ENCODE data around the gene HOXB13.

HOXB13 gene

DNA sequence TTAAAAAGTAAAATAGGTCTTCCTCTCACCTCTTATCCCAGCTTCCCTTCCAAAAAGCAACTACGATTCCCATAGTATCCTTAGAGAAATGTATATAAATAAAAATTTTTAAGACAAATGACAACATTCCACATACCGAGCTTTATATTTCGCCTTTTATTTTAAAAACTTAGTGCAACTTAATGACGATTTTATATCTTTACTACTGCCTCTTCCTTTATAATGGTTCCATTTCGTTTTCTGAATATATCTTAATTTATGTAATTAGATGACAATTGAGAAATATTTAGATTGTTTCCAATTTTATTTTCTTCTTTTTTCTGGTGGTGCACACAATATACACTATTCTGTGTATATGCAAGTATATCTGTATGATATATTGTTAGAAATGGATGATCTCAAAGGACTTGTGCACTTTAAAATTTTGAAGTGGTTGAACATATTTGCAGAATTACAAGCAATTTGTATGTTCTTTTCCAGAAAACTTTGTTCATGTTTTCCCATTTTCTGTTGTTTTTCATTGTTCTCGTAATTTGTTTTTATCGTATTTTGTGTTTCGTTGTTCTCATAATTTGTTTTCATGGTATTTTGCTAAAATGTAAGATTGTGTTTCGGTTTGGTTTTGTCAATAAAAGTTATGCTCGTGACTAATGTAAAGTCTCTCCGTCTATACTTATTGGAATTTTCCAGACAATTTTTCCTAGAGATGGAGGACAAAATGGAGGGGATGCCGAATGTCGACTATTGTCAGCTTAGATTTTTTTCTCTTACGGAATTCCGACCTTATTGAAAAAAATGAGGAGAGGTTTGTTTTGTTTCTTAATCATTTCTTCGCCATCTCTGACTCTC lies 20.4 kb upstream of the HOXB13 start:
- DNase-seq (ENCODE audit: low read depth), result no peak
- TF ChIP-seq, protein P1, sequence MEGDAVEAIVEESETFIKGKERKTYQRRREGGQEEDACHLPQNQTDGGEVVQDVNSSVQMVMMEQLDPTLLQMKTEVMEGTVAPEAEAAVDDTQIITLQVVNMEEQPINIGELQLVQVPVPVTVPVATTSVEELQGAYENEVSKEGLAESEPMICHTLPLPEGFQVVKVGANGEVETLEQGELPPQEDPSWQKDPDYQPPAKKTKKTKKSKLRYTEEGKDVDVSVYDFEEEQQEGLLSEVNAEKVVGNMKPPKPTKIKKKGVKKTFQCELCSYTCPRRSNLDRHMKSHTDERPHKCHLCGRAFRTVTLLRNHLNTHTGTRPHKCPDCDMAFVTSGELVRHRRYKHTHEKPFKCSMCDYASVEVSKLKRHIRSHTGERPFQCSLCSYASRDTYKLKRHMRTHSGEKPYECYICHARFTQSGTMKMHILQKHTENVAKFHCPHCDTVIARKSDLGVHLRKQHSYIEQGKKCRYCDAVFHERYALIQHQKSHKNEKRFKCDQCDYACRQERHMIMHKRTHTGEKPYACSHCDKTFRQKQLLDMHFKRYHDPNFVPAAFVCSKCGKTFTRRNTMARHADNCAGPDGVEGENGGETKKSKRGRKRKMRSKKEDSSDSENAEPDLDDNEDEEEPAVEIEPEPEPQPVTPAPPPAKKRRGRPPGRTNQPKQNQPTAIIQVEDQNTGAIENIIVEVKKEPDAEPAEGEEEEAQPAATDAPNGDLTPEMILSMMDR (conservative IDR thresholded peaks at IDR 0.05; ENCODE audit: low read depth, low read length), result no peak
- no peak overlapping the region for H3K4me3 ChIP-seq (ENCODE audit: low read depth, low read length)

DNA sequence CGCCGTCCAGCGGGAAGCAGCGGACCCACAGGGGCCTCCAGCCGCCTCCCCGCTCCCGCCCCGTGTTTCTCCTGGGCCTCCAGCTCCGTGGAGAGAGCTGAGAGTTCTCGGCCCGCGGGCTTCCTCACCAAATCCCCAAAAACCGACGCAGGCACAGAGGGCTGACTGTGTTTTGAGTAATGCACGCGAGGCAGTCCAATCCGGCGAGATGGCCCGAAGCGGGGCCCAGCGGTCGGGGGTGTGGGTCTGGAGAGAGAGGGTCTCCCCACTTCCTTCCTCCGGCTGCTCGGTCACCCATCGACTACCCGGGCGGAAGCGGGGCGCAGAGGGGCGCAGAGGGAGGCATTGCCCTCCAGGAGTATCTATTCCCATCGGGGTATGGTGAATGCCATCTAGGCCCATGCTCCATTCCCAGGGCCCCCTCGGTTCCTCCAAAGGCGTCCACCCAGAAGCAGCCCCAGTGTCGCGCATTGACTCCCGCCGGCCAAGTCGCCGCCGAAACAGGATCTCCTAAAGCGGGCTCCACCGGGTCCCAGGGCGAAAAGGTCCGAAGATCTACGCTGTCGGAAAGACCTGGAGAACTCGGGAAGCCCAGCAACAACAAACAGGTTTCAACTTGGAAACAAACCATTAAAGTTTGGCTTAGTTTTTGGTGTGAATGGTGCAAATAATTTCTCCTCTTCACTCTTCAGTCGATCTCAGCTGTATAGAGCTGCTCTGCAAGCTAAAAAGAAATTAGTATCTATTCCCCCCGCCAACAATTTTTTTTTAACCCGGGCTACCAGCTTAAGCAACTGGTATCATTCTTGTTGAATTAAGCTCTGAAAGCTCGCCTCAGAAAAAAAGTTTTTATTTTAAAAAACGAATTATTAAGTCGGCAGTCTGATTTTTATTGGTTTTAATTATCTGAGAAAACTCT lies 19.2 kb upstream of the HOXB13 start:
- no peak overlapping the region for H3K4me3 ChIP-seq (ENCODE audit: low read depth, low read length)
- TF ChIP-seq, protein P1 (conservative IDR thresholded peaks at IDR 0.05; ENCODE audit: low read depth, low read length), result no peak
- no peak for DNase-seq (ENCODE audit: low read depth)

DNA sequence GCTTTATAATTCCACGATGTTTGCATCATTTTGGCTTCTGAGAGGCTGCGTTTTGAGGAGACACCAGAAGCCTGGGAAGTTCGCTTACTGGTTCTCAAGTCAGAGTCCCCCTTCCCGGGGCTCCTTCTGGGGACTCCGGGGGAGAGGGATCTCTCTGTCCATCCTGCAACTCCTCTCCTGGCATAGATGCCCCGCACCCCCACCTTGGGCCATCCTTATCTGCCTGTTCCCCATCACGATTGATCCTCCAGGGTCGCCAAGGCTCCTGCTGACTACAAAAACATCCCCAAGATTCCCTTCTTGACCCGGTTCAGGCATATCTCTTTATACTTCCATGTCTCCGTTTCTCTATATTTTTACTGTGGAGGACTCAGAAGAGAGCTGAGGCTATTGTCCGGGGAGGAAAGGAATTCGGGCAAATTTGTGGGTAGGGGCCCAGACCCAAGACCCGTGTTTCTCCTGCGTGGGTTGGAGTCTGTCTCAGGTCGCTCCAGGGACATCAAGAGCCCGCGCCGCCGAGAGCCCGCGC lies 18.4 kb upstream of the HOXB13 start:
- TF ChIP-seq, protein P1 (conservative IDR thresholded peaks at IDR 0.05; ENCODE audit: low read depth, low read length), result no peak
- H3K4me3 ChIP-seq (ENCODE audit: low read depth, low read length), result no peak overlapping the region
- no peak for DNase-seq (ENCODE audit: low read depth)

DNA sequence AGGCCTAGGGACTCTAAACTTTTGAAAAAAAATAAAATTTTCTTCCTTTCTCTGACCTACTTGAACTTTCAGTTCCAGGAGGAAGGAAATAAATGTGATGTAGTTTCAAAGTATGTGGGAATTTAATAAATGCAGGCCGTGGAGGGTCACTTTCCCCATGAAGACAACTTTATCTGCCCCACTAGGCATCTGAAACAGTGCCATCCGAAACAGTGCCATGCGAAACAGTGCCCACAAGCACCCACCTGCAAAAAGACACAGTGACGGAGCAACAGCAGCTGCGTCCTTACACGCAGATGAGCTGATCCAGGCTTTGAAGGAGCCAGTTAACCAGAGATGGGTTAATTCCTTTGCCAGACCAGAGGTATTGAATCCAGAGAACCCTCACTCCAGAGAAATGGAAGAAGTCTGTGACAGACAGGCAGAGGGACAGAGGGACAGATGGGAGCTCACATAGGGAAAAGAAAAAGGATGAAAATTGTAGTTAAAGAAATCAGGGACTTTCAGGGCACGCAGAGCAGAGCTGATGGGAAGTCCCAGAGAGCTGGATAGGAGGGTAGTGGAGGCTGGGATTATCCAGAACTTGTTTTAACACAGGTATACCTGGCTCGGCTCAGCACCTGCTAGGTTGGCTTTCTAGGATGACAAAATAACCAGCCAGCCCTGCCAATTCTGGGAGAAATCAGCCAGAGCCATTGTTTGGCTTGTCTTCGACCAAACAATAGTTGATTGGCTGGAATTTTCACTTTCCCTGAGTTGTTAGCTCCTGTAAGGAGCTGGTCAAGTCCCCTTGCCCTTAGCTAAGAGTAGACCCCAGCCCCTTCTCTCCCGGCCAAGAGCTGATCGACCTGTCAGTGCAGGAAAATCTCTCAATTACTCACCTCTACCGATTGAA lies 17.1 kb upstream of the HOXB13 start:
- no peak overlapping the region for H3K4me3 ChIP-seq (ENCODE audit: low read depth, low read length)
- no peak for DNase-seq (ENCODE audit: low read depth)
- TF ChIP-seq, protein P1 (conservative IDR thresholded peaks at IDR 0.05; ENCODE audit: low read depth, low read length), result no peak

GRCh38 chr17:48740537-48740936 lies 12.0 kb upstream of the HOXB13 start:
- no peak for DNase-seq (ENCODE audit: low read depth)
- no peak overlapping the region for H3K4me3 ChIP-seq (ENCODE audit: low read depth, low read length)
- TF ChIP-seq, protein P1 (conservative IDR thresholded peaks at IDR 0.05; ENCODE audit: low read depth, low read length), result no peak

GRCh38 chr17:48738803-48739526 lies 10.4 kb upstream of the HOXB13 start:
- no peak overlapping the region for H3K4me3 ChIP-seq (ENCODE audit: low read depth, low read length)
- DNase-seq (ENCODE audit: low read depth), result no peak
- TF ChIP-seq, protein P1 (conservative IDR thresholded peaks at IDR 0.05; ENCODE audit: low read depth, low read length), result no peak

Measured in choroid plexus epithelial cell (primary cell).